GM12878 (cell line): ENCODE measurements around the gene ODF2L. TPM values are rescaled to one million over a fixed set of nuclear protein-coding genes. Genes with fewer than 3 reads are reported as not detected.

ENCODE experiments used
- ATAC-seq: fragments of 200-7000 bp; cut with Tn5 transposase; 3 replicates; pipeline ENCODE4 v1.9.1; 2020; ENCODE audit warnings: mild to moderate bottlenecking, moderate library complexity
- BruUV-seq: library from RNA; stranded (reverse); fragments of 400-500 nt; replicated peaks from 2 replicates; lab custom pipeline; 2021; lab: Mats Ljungman, UMichigan
- CTCF ChIA-PET: fragments of 300-600 bp; sonication (Branson Sonifier 250); formaldehyde crosslinking; extraction: SDS; loops from one replicate; lab custom pipeline; 2021; ENCODE audit warnings: inconsistent platforms; lab: Yijun Ruan, JAX
- POLR2A ChIA-PET: fragments of 350-600 bp; formaldehyde crosslinking; extraction: SDS; loops from one replicate; lab custom pipeline; 2021; ENCODE audit warnings: inconsistent platforms; lab: Charles Lee
- RAD21 ChIA-PET: fragments of 300-600 bp; sonication (Branson Sonifier 250); formaldehyde crosslinking; loops from one replicate; lab custom pipeline; 2023; ENCODE audit warnings: antibody characterized with exemption; ENCODE audit not compliant: unreplicated experiment; lab: Charles Lee
- SMC1A ChIA-PET: fragments of 300-600 bp; sonication (Branson Sonifier 250); formaldehyde crosslinking; loops from one replicate; lab custom pipeline; 2023; ENCODE audit not compliant: unreplicated experiment, uncharacterized antibody; lab: Charles Lee
- DNase-seq: peaks from one replicate; pipeline ENCODE4 v3.0.0-alpha.2; 2011; ENCODE audit warnings: low read depth, low spot score
- FAIRE-seq: peaks from 3 replicates; lab custom pipeline; 2011; peaks lifted over from hg19 to GRCh38; lab: Jason Lieb, UNC
- H2AFZ ChIP-seq: 2 replicates; pipeline ENCODE4 v1.6.0; 2011; ENCODE audit warnings: low read depth, low read length, control low read depth; ENCODE audit not compliant: control insufficient read depth
- H3K27ac ChIP-seq: 2 replicates; pipeline ENCODE4 v1.5.1; 2011; ENCODE audit warnings: control low read depth; ENCODE audit not compliant: control insufficient read depth, insufficient read depth
- H3K27me3 ChIP-seq, 2 experiments: replicated peaks in 1 of 2; 2 replicates each; pipeline versions ENCODE4 v1.6.0 to v1.6.1; 2011; ENCODE audit warnings: low read length in 1 of 2; ENCODE audit not compliant: control insufficient read depth in 2 of 2, insufficient read depth in 2 of 2
- H3K36me3 ChIP-seq, 2 experiments: 2 replicates each; pipeline ENCODE4 v1.5.1; 2011; ENCODE audit warnings: low read length in 1 of 2; ENCODE audit not compliant: control insufficient read depth in 2 of 2, insufficient read depth in 2 of 2
- H3K4me1 ChIP-seq: 2 replicates; pipeline ENCODE4 v1.6.1; 2011; ENCODE audit warnings: mild to moderate bottlenecking, low read length, moderate library complexity, mixed read lengths; ENCODE audit not compliant: control insufficient read depth, insufficient read depth
- H3K4me2 ChIP-seq: 2 replicates; pipeline ENCODE4 v1.6.0; 2011; ENCODE audit warnings: control low read depth; ENCODE audit not compliant: control insufficient read depth, insufficient read depth
- H3K4me3 ChIP-seq: fragments of 200-600 bp; sonication (generic); 2 replicates; pipeline ENCODE4 v1.5.1; 2016
- H3K79me2 ChIP-seq: 2 replicates; pipeline ENCODE4 v1.6.0; 2011; ENCODE audit warnings: low read length; ENCODE audit not compliant: control insufficient read depth, insufficient read depth
- H3K9ac ChIP-seq: 2 replicates; pipeline ENCODE4 v1.8.0; 2011; ENCODE audit warnings: low read length, control low read depth, mixed read lengths; ENCODE audit not compliant: control insufficient read depth, insufficient read depth
- H3K9me3 ChIP-seq: replicated peaks from 3 replicates; pipeline ENCODE4 v1.5.1; 2011; ENCODE audit warnings: mild to moderate bottlenecking, low read length; ENCODE audit not compliant: control insufficient read depth, insufficient read depth
- H4K20me1 ChIP-seq: 2 replicates; pipeline ENCODE4 v1.6.0; 2011; ENCODE audit not compliant: control insufficient read depth, insufficient read depth
- ASH2L ChIP-seq: fragments of 300-600, 200-600 bp; sonication (generic); IDR thresholded peaks from 2 replicates; pipeline ENCODE4 v1.6.1; 2017; ENCODE audit warnings: low read depth, mild to moderate bottlenecking, borderline replicate concordance
- BMI1 ChIP-seq: fragments of 450-650 bp; IDR thresholded peaks from 2 replicates; pipeline ENCODE4 v1.6.1; 2016; ENCODE audit warnings: mild to moderate bottlenecking, moderate library complexity, borderline replicate concordance
- DPF2 ChIP-seq: fragments of 450-650 bp; IDR thresholded peaks from 2 replicates; pipeline ENCODE4 v1.6.1; 2017; ENCODE audit warnings: mild to moderate bottlenecking
- IRF4 ChIP-seq: IDR thresholded peaks from 2 replicates; pipeline ENCODE4 v1.6.1; 2011; ENCODE audit warnings: low read depth, low read length
- JUND ChIP-seq: IDR thresholded peaks from 2 replicates; pipeline ENCODE4 v1.6.1; 2012; ENCODE audit warnings: low read depth, mild to moderate bottlenecking, low read length, improper control_type of control experiment, moderate library complexity
- MXI1 ChIP-seq: fragments of 150-350 bp; IDR thresholded peaks from 2 replicates; pipeline ENCODE4 v1.6.1; 2011; ENCODE audit warnings: low read depth, mild to moderate bottlenecking, inconsistent platforms, low read length, improper control_type of control experiment
- NRF1 ChIP-seq: conservative IDR thresholded peaks from 2 replicates; pipeline ENCODE4 v1.6.1; 2011; ENCODE audit warnings: mild to moderate bottlenecking, low read depth, low read length, improper control_type of control experiment
- POLR2A ChIP-seq: IDR thresholded peaks from 2 replicates; pipeline ENCODE4 v1.6.1; 2011; ENCODE audit warnings: low read depth, mild to moderate bottlenecking, low read length
- RB1 ChIP-seq: fragments of 450-650 bp; formaldehyde crosslinking; IDR thresholded peaks from 2 replicates; pipeline ENCODE4 v1.6.1; 2017; ENCODE audit warnings: mild to moderate bottlenecking, borderline replicate concordance
- RUNX3 ChIP-seq: IDR thresholded peaks from 2 replicates; pipeline ENCODE4 v1.6.1; 2012; ENCODE audit warnings: low read length, inconsistent platforms
- SIX5 ChIP-seq: IDR thresholded peaks from 2 replicates; pipeline ENCODE4 v1.6.1; 2011; ENCODE audit warnings: mild to moderate bottlenecking, low read depth, low read length, moderate library complexity; ENCODE audit not compliant: severe bottlenecking
- TCF3 ChIP-seq: IDR thresholded peaks from 2 replicates; pipeline ENCODE4 v1.6.1; 2012; ENCODE audit warnings: low read depth, mild to moderate bottlenecking, low read length, borderline replicate concordance; ENCODE audit not compliant: insufficient read depth
- ZNF217 ChIP-seq: fragments of 450-650 bp; IDR thresholded peaks from 2 replicates; pipeline ENCODE4 v1.6.1; 2017; ENCODE audit warnings: antibody characterized with exemption, mild to moderate bottlenecking
- WGBS: methylation state at CpG from one replicate; pipeline ENCODE4 v1.1.6; 2016; ENCODE audit warnings: low lambda C conversion rate; ENCODE audit not compliant: insufficient replicate concordance, insufficient coverage; ENCODE audit errors: missing lambda C conversion rate; 5-methylcytosine and 5-hydroxymethylcytosine counted together
- in situ Hi-C: fragments of 300-500 bp; cut with MboI; formaldehyde crosslinking; loops from 9 replicates; pipeline ENCODE4 v1.14.3; 2018; ENCODE audit warnings: mixed read lengths
- intact Hi-C: fragments of 100-400 bp; cut with micrococcal nuclease; formaldehyde crosslinking; loops from one replicate; pipeline ENCODE4 v1.14.2; 2022; ENCODE audit not compliant: unreplicated experiment
- polyA plus RNA-seq, 11 experiments: library from polyadenylated mRNA; depleted of rRNA in 4 of 11; unstranded in 6 of 11; stranded (reverse) in 5 of 11; fragments of >200 nt; fragmentation: Nextera tagmentation in 4 of 11; fragmentation: Illumina TruSeq in 1 of 11; extraction: Ambion mirVana in 4 of 11; extraction: Trizol in 1 of 11; gene quantifications; 1 replicate in 1 of 11; 2 replicates in 10 of 11; pipeline versions ENCODE4 v1.2.1 to v1.2.3, GENCODE V29; 2011 to 2016; ENCODE audit warnings: inconsistent platforms in 2 of 11, missing spikeins in 2 of 11, low read depth in 1 of 11
- total RNA-seq, 4 experiments: library from RNA; depleted of rRNA in 3 of 4; stranded (reverse); fragments of >200 nt in 3 of 4; fragmentation: Illumina TruSeq in 1 of 4; extraction: Trizol in 1 of 4; gene quantifications; 2 replicates each; pipeline versions ENCODE4 v1.2.1 to v1.2.3, GENCODE V29; 2013 to 2021
- TF ChIP-seq, protein P1 (sequence below): IDR thresholded peaks from 2 replicates; pipeline ENCODE4 v1.6.1; 2012; ENCODE audit warnings: mild to moderate bottlenecking, low read depth, low read length
- TF ChIP-seq, protein P2 (sequence below): IDR thresholded peaks from 2 replicates; pipeline ENCODE4 v1.6.1; 2012; ENCODE audit warnings: low read depth, low read length, improper control_type of control experiment
- TF ChIP-seq, protein P3 (sequence below): fragments of 450-650 bp; IDR thresholded peaks from 2 replicates; pipeline ENCODE4 v1.6.1; 2017; ENCODE audit warnings: mild to moderate bottlenecking, low read depth, inconsistent platforms; ENCODE audit not compliant: poor library complexity, severe bottlenecking

ODF2L gene
- total and polyA plus RNA-seq, 10 of the 15 experiments (the other 5 are each of a cell fraction or from before 2014, with no cell fraction given), result 10.4 to 29.5 (median 18.5) TPM

DNA sequence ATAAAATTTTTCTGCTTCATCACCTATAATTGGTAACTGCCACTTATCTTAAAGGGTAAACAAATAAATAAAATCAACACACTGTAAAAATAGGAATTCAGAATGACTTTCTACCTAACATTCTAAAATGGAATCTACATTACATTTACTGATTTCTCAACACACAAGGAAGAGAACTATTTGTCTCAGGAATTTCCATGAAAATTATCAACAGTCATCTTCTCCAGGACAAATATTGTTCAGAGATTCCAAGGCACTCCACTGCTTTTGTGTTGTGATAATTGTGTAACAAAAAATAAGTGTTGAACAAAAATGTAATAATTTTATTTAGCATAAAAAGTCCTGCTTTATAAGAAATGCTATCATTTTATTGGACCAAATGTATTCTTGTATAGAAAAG, 7.3 kb downstream of the ODF2L start (continued):
- TF ChIP-seq, protein P1, sequence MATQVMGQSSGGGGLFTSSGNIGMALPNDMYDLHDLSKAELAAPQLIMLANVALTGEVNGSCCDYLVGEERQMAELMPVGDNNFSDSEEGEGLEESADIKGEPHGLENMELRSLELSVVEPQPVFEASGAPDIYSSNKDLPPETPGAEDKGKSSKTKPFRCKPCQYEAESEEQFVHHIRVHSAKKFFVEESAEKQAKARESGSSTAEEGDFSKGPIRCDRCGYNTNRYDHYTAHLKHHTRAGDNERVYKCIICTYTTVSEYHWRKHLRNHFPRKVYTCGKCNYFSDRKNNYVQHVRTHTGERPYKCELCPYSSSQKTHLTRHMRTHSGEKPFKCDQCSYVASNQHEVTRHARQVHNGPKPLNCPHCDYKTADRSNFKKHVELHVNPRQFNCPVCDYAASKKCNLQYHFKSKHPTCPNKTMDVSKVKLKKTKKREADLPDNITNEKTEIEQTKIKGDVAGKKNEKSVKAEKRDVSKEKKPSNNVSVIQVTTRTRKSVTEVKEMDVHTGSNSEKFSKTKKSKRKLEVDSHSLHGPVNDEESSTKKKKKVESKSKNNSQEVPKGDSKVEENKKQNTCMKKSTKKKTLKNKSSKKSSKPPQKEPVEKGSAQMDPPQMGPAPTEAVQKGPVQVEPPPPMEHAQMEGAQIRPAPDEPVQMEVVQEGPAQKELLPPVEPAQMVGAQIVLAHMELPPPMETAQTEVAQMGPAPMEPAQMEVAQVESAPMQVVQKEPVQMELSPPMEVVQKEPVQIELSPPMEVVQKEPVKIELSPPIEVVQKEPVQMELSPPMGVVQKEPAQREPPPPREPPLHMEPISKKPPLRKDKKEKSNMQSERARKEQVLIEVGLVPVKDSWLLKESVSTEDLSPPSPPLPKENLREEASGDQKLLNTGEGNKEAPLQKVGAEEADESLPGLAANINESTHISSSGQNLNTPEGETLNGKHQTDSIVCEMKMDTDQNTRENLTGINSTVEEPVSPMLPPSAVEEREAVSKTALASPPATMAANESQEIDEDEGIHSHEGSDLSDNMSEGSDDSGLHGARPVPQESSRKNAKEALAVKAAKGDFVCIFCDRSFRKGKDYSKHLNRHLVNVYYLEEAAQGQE, result no peak
- TF ChIP-seq, protein P2, sequence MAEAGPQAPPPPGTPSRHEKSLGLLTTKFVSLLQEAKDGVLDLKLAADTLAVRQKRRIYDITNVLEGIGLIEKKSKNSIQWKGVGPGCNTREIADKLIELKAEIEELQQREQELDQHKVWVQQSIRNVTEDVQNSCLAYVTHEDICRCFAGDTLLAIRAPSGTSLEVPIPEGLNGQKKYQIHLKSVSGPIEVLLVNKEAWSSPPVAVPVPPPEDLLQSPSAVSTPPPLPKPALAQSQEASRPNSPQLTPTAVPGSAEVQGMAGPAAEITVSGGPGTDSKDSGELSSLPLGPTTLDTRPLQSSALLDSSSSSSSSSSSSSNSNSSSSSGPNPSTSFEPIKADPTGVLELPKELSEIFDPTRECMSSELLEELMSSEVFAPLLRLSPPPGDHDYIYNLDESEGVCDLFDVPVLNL, result no peak
- TF ChIP-seq SIX5, result no peak

DNA sequence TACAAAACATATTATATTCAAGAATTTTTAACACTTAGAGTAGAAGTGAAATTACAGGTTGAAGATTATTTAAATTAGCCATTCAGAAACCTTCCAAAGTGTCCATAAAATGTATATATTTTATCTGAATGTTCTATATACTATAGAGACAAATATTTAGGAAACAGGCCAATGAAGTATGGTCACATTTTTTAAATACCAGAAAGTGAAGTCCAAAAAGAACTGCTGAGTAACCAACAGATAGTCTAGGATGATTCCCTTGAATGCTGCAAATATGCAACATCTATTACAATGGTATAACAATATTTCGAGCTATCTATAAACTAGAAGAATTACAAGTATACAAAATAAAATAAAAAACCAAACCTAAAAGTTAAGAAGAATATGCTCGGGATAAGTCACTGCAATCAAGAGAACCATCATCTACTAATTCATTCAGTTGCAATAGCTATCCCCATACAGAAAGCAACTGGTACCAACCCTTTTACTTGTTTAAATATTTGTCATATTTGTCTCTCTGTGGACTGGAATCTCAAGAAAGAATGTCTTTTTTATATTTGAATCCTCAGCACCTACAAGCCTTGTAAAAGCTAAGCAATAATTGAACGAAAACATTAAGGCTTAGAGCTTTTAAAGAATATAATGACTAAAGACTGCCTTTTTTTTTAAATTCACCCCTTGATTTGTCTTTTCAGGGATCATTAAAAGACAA, 8.1 kb downstream of the ODF2L start:
- intact Hi-C loops (loop anchor here (10.0 kb wide), 2 partner anchors 697 to 937 kb away; partner anchors contain the start of gene LMO4), in situ Hi-C loops (loop anchor here (10.0 to 25.0 kb wide), 2 partner anchors 317 to 699 kb away; partner anchors contain the start of gene SH3GLB1)
- ChIA-PET SMC1A (interaction anchor here (1.1 to 2.0 kb wide), 4 partner anchors 9 to 526 kb away, joined by 3 to 5 read pairs (median 4); partner anchors contain the start of genes ODF2L and SELENOF), CTCF (interaction anchor here (0.7 to 7.3 kb wide), 2 partner anchors 9 to 116 kb away, joined by 3 to 104 read pairs; no protein-coding TSS in a partner anchor), RAD21 (interaction anchor here (1.1 kb wide), 1 partner anchor 9 kb away, joined by 3 read pairs; no protein-coding TSS in a partner anchor), POLR2A (interaction anchor here (0.6 kb wide), 1 partner anchor 1227 kb away, joined by 5 read pairs; no protein-coding TSS in a partner anchor)
- H3K4me1 ChIP-seq, result no peaks in the 10 kb centered on the region
- H3K4me2 ChIP-seq, result no peak overlapping the region
- H2AFZ ChIP-seq, result no peak overlapping the region
- no peak overlapping the region for H3K27ac ChIP-seq
- 98% methylated on average over 3 of the region's 3 CpGs for WGBS
- no peaks in the 10 kb centered on the region for H3K36me3 ChIP-seq
- H3K9me3 ChIP-seq, result no peaks in the 10 kb centered on the region
- H3K79me2 ChIP-seq, result peaks cover 3% of the 10 kb centered on the region
- no TSS peak for BruUV-seq
- no peak for ATAC-seq
- H3K27me3 ChIP-seq, result no peaks in the 10 kb centered on the region
- DNase-seq, result no peak
- H3K9ac ChIP-seq, result no peak overlapping the region
- FAIRE-seq, result no peak
- H3K4me3 ChIP-seq, result no peak overlapping the region
- H4K20me1 ChIP-seq, result no peaks in the 10 kb centered on the region
- TF ChIP-seq POLR2A (no peak), ZNF217 (no peak), ASH2L (no peak), DPF2 (no peak), RB1 (no peak), MXI1 (no peak), IRF4 (no peak), JUND (no peak), NRF1 (no peak), TCF3 (no peak), RUNX3 (no peak), BMI1 (no peak)
- TF ChIP-seq, protein P3, sequence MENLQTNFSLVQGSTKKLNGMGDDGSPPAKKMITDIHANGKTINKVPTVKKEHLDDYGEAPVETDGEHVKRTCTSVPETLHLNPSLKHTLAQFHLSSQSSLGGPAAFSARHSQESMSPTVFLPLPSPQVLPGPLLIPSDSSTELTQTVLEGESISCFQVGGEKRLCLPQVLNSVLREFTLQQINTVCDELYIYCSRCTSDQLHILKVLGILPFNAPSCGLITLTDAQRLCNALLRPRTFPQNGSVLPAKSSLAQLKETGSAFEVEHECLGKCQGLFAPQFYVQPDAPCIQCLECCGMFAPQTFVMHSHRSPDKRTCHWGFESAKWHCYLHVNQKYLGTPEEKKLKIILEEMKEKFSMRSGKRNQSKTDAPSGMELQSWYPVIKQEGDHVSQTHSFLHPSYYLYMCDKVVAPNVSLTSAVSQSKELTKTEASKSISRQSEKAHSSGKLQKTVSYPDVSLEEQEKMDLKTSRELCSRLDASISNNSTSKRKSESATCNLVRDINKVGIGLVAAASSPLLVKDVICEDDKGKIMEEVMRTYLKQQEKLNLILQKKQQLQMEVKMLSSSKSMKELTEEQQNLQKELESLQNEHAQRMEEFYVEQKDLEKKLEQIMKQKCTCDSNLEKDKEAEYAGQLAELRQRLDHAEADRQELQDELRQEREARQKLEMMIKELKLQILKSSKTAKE, result no peak
